Loucy (cell line): Measurements from ENCODE around the gene BLCAP.
A peak's percentile ranks its signal among the peaks of the same experiment; 100 is the strongest.

ENCODE experiments used
- H2AFZ ChIP-seq: fragments of 200-600 bp; sonication (generic); 2 replicates; pipeline ENCODE4 v1.6.0; 2016; ENCODE audit warnings: antibody characterized with exemption, mild to moderate bottlenecking, low read length, moderate library complexity
- H3F3A ChIP-seq: fragments of 200-600 bp; 2 replicates; pipeline ENCODE4 v1.6.0; 2016; ENCODE audit warnings: antibody characterized with exemption, low read depth, mild to moderate bottlenecking
- H3K27me3 ChIP-seq: fragments of 200-600 bp; sonication (generic); 2 replicates; pipeline ENCODE4 v1.6.1; 2014; ENCODE audit warnings: low read length, mild to moderate bottlenecking; ENCODE audit not compliant: insufficient read depth, poor library complexity, severe bottlenecking
- H3K36me3 ChIP-seq: fragments of 200-600 bp; sonication (generic); 2 replicates; pipeline ENCODE4 v1.6.1; 2016; ENCODE audit warnings: low read length; ENCODE audit not compliant: insufficient read depth
- H3K4me1 ChIP-seq: fragments of 200-600 bp; sonication (generic); 2 replicates; pipeline ENCODE4 v1.5.1; 2014; ENCODE audit warnings: low read length, mild to moderate bottlenecking; ENCODE audit not compliant: insufficient read depth, poor library complexity, severe bottlenecking
- H3K4me2 ChIP-seq: fragments of 200-600 bp; sonication (generic); 2 replicates; pipeline ENCODE4 v1.6.0; 2014; ENCODE audit warnings: antibody characterized with exemption, low read length, low read depth, mild to moderate bottlenecking; ENCODE audit not compliant: poor library complexity, severe bottlenecking
- H3K4me3 ChIP-seq: fragments of 200-600 bp; sonication (generic); 2 replicates; pipeline ENCODE4 v1.5.1; 2014; ENCODE audit warnings: low read length, mild to moderate bottlenecking, mixed read lengths; ENCODE audit not compliant: poor library complexity, severe bottlenecking
- H3K79me2 ChIP-seq: fragments of 200-600 bp; sonication (generic); 2 replicates; pipeline ENCODE4 v1.6.1; 2014; ENCODE audit warnings: low read length; ENCODE audit not compliant: insufficient read depth
- H3K9ac ChIP-seq: fragments of 200-600 bp; sonication (generic); 2 replicates; pipeline ENCODE4 v1.6.0; 2014; ENCODE audit warnings: mild to moderate bottlenecking, low read depth, low read length, moderate library complexity; ENCODE audit not compliant: poor library complexity, severe bottlenecking
- H3K9me2 ChIP-seq: fragments of 200-600 bp; sonication (generic); replicated peaks from 2 replicates; pipeline ENCODE4 v1.6.1; 2016; ENCODE audit warnings: low read depth, low read length, mixed read lengths
- H3K9me3 ChIP-seq: fragments of 200-600 bp; sonication (generic); 2 replicates; pipeline ENCODE4 v1.6.1; 2014; ENCODE audit warnings: mild to moderate bottlenecking, antibody characterized with exemption, low read length, low read depth; ENCODE audit not compliant: insufficient read depth
- H4K20me1 ChIP-seq: fragments of 200-600 bp; sonication (generic); 2 replicates; pipeline ENCODE4 v1.6.0; 2014; ENCODE audit warnings: antibody characterized with exemption, low read length, mild to moderate bottlenecking; ENCODE audit not compliant: insufficient read depth, poor library complexity, severe bottlenecking
- EZH2phosphoT487 ChIP-seq: fragments of 200-600 bp; IDR thresholded peaks from 2 replicates; pipeline ENCODE4 v1.6.1; 2018; ENCODE audit warnings: antibody characterized with exemption, mild to moderate bottlenecking, moderate library complexity, borderline replicate concordance
- TF ChIP-seq, protein P1 (sequence below): fragments of 200-600 bp; sonication (generic); conservative IDR thresholded peaks from 2 replicates; pipeline ENCODE4 v1.5.1; 2014; ENCODE audit warnings: mild to moderate bottlenecking, antibody characterized with exemption, low read length

BLCAP gene

DNA sequence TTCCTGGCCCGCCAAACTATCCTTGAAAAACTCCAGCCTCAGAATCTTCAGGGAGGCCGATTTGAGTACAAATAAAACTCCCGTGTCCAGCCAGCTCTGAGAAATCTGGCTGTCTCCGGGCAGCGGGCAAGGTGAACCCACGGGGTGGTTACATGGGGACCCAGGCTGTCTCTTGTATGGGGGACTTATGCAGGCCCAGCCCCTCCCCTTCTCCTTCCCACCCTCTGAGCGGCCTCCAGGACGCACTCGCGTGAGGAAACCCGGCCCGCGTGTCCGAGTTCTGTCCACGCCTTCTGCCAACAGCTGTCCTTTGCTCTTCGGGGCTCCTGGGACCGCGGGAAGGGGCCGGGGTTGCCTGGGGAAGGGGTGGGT, 36.3 kb upstream of the BLCAP start:
- Histone ChIP-seq H3K4me3 (no peak overlapping the region), H3K4me2 (peak overlapping the region; percentile 53), H3F3A (no peaks in the 10 kb centered on the region), H3K9me2 (no peaks in the 10 kb centered on the region), H3K36me3 (no peaks in the 10 kb centered on the region), H4K20me1 (no peaks in the 10 kb centered on the region), H3K9ac (no peak overlapping the region), H3K27me3 (no peaks in the 10 kb centered on the region), H2AFZ (no peak overlapping the region; the same call in 1 of the 2 replicates), H3K9me3 (no peaks in the 10 kb centered on the region), H3K4me1 (peaks cover 12% of the 10 kb centered on the region), H3K79me2 (no peaks in the 10 kb centered on the region)
- TF ChIP-seq, protein P1, sequence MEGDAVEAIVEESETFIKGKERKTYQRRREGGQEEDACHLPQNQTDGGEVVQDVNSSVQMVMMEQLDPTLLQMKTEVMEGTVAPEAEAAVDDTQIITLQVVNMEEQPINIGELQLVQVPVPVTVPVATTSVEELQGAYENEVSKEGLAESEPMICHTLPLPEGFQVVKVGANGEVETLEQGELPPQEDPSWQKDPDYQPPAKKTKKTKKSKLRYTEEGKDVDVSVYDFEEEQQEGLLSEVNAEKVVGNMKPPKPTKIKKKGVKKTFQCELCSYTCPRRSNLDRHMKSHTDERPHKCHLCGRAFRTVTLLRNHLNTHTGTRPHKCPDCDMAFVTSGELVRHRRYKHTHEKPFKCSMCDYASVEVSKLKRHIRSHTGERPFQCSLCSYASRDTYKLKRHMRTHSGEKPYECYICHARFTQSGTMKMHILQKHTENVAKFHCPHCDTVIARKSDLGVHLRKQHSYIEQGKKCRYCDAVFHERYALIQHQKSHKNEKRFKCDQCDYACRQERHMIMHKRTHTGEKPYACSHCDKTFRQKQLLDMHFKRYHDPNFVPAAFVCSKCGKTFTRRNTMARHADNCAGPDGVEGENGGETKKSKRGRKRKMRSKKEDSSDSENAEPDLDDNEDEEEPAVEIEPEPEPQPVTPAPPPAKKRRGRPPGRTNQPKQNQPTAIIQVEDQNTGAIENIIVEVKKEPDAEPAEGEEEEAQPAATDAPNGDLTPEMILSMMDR, result no peak
- TF ChIP-seq EZH2phosphoT487, result no peak

DNA sequence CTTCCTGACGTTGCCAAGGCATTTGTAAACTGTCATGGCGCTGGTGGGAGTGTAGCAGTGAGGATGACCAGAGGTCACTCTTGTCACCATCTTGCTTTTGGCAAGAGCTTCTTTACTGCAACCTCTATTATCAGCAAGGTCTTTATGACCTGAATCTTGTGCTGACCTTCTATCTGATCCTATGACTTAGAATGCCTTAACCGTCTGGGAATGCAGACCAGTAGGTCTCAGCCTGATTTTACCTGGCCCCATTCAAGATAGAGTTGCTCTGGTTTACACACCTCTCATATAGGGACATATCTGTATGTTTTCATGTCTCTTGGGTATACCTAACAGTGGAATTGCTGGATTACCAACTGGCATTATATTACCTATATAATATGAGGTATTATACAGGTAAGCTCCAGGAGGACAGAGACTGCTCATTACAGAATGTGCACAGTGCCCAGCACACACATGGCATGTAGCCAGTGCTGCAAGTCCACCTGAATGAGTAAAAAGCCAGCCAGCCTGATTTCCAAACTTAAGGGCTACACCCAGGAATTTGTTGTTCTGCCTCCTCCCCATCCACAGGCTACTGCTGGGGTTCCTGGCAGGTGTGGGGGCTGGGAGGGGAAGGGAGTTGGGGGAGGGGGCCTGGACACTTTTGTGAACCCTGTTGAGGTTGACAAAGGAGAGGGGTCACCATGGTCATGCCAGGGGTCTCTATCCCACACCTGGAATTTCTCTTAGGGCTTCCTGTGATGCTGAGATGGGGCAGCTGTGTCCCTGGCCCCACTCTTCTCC, 35.2 kb upstream of the BLCAP start:
- Histone ChIP-seq H4K20me1 (no peaks in the 10 kb centered on the region), H3K4me1 (peaks cover 9% of the 10 kb centered on the region), H3F3A (no peaks in the 10 kb centered on the region), H3K9me2 (no peaks in the 10 kb centered on the region), H3K79me2 (no peaks in the 10 kb centered on the region), H3K9me3 (no peaks in the 10 kb centered on the region), H3K4me3 (no peak overlapping the region), H3K27me3 (no peaks in the 10 kb centered on the region), H3K36me3 (no peaks in the 10 kb centered on the region), H2AFZ (no peak overlapping the region), H3K9ac (no peak overlapping the region), H3K4me2 (no peak overlapping the region)
- TF ChIP-seq EZH2phosphoT487, result no peak
- TF ChIP-seq, protein P1, result no peak

DNA sequence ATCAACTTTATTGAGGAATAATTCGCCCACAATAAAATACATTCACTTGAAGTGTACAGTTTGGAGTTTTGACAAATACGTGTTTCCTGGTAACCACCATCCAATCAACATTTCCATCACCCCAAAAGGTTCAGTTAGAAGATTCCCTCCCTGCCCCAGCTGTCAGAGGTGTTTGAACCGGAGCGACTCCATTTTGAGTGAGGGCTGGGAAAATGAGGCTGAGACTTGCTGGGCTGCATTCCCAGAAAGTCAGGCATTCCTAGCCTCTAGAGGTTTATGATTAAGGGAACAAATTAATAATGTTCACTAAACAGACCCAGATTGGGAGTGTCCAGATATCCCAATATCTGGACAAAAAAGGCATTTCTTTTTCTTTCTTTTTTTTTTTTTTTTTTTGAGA, 33.0 kb upstream of the BLCAP start:
- Histone ChIP-seq H3K27me3 (no peaks in the 10 kb centered on the region), H3K9ac (no peak overlapping the region), H3K79me2 (no peaks in the 10 kb centered on the region), H3K9me3 (no peaks in the 10 kb centered on the region), H3K4me3 (no peak overlapping the region), H3K4me1 (no peaks in the 10 kb centered on the region), H2AFZ (no peak overlapping the region), H3F3A (no peaks in the 10 kb centered on the region), H3K9me2 (no peaks in the 10 kb centered on the region), H4K20me1 (no peaks in the 10 kb centered on the region), H3K4me2 (no peak overlapping the region), H3K36me3 (no peaks in the 10 kb centered on the region)
- no peak for TF ChIP-seq EZH2phosphoT487
- TF ChIP-seq, protein P1, result no peak
